Prostate gland (tissue), 2 donors: Measurements from ENCODE around the gene COG4. TPM values are rescaled to one million over a fixed set of nuclear protein-coding genes. Genes with fewer than 3 reads are reported as not detected.

Experiments
- DNase-seq: peaks from one replicate; pipeline ENCODE4 v3.0.0-alpha.2; 2019; ENCODE audit warnings: low spot score
- H3K27ac ChIP-seq, 2 donors: fragments of 200-600 bp; sonication (generic); 2 replicates each; pipeline ENCODE4 v1.5.1; 2017 to 2019
- H3K27me3 ChIP-seq: fragments of 200-600 bp; sonication (generic); replicated peaks from 2 replicates; pipeline ENCODE4 v1.5.1; 2019; ENCODE audit not compliant: insufficient read depth
- H3K36me3 ChIP-seq, 2 donors: fragments of 200-600 bp; sonication (generic); 1 replicate in 1 of 2; 2 replicates in 1 of 2; pipeline versions ENCODE4 v1.5.1 to v1.8.1; 2017 to 2019
- H3K4me1 ChIP-seq: fragments of 200-600 bp; sonication (generic); replicated peaks from 2 replicates; pipeline ENCODE4 v1.5.1; 2019
- H3K4me3 ChIP-seq, 2 donors: fragments of 200-600 bp; sonication (generic); 2 replicates each; pipeline ENCODE4 v1.5.1; 2017 to 2019
- H3K9me3 ChIP-seq: fragments of 200-600 bp; sonication (generic); 2 replicates; pipeline ENCODE4 v1.5.1; 2017
- POLR2A ChIP-seq: fragments of 450-650 bp; IDR thresholded peaks from one replicate; pipeline ENCODE4 v1.6.1; 2016; ENCODE audit warnings: antibody characterized with exemption, mild to moderate bottlenecking
- POLR2AphosphoS5 ChIP-seq: sonication (generic); formaldehyde crosslinking; IDR thresholded peaks from one replicate; pipeline ENCODE4 v1.6.1; 2017; ENCODE audit warnings: antibody characterized with exemption
- WGBS: methylation state at CpG from one replicate; pipeline ENCODE4 v1.1.5; 2018; 5-methylcytosine and 5-hydroxymethylcytosine counted together
- intact Hi-C: fragments of 100-400 bp; cut with DNase I; formaldehyde crosslinking; loops from one replicate; pipeline ENCODE4 v1.14.2; 2022
- small RNA-seq, 2 donors: library from RNA; depleted of rRNA; stranded (forward); fragments of <200 nt; gene quantifications; one replicate each; pipeline ENCODE3, GENCODE V24; 2016
- total RNA-seq, 2 donors: library from RNA; depleted of rRNA; stranded (reverse); fragments of >200 nt; gene quantifications; one replicate each; pipeline ENCODE4 v1.1.0, GENCODE V29; 2016
- TF ChIP-seq, protein P1 (sequence below), 4 experiments: fragments of 200-600 bp in 2 of 4; fragments of 450-650 bp in 2 of 4; sonication (generic) in 2 of 4; IDR thresholded peaks; 1 replicate in 3 of 4; 2 replicates in 1 of 4; pipeline ENCODE4 v1.5.1; 2016 to 2019; ENCODE audit warnings: antibody characterized with exemption in 4 of 4, mild to moderate bottlenecking in 2 of 4, moderate library complexity in 2 of 4

COG4 gene
- total RNA-seq, 2 donors from 2014 or later = 34.6 to 62.0 TPM

DNA sequence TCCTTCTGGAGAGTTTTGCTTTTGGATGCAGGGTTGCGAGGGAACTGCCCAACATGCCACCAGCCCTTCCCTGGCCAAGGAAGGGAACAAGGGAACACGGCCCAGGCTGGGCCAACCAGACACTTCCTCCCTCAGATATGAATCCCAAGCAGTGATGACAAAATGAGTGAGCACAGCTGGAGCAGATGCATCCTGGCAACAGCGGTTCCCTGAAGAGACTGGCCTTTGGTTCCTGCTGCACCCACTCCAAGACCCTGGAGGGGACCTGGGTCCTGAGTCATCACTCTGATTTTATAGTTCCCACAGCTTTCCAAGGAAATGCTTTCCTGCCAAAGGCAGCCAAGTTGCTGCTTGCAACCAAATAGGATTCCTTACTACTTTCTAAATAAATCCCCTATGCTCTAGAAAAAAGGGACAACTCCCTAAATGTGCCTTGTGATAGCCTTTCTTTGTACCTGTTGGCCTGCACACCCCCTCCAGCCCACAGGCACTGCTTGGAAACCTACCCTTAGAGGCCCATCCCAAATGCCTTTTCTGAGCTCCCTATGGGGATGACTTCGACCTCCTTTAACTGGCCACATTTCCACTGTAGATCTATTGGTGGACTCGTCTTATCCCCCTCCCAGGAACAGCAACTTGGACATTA, 89.8 kb downstream of the COG4 start:
- Histone ChIP-seq H3K36me3 (no peaks in the 10 kb centered on the region), H3K4me1 (peaks cover 3% of the 10 kb centered on the region), H3K4me3 (no peak overlapping the region), H3K27ac (peak overlapping the region in 1 of 2 donors; percentile 1), H3K27me3 (no peaks in the 10 kb centered on the region), H3K9me3 (no peaks in the 10 kb centered on the region)
- DNase-seq = no peak
- intact Hi-C loops = no loop called here
- 30% methylated on average over 5 of the region's 5 CpGs for WGBS
- TF ChIP-seq POLR2AphosphoS5 = no peak
- TF ChIP-seq, protein P1, sequence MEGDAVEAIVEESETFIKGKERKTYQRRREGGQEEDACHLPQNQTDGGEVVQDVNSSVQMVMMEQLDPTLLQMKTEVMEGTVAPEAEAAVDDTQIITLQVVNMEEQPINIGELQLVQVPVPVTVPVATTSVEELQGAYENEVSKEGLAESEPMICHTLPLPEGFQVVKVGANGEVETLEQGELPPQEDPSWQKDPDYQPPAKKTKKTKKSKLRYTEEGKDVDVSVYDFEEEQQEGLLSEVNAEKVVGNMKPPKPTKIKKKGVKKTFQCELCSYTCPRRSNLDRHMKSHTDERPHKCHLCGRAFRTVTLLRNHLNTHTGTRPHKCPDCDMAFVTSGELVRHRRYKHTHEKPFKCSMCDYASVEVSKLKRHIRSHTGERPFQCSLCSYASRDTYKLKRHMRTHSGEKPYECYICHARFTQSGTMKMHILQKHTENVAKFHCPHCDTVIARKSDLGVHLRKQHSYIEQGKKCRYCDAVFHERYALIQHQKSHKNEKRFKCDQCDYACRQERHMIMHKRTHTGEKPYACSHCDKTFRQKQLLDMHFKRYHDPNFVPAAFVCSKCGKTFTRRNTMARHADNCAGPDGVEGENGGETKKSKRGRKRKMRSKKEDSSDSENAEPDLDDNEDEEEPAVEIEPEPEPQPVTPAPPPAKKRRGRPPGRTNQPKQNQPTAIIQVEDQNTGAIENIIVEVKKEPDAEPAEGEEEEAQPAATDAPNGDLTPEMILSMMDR (IDR thresholded peaks at IDR 0.05) = no peak
- TF ChIP-seq POLR2A = no peak

DNA sequence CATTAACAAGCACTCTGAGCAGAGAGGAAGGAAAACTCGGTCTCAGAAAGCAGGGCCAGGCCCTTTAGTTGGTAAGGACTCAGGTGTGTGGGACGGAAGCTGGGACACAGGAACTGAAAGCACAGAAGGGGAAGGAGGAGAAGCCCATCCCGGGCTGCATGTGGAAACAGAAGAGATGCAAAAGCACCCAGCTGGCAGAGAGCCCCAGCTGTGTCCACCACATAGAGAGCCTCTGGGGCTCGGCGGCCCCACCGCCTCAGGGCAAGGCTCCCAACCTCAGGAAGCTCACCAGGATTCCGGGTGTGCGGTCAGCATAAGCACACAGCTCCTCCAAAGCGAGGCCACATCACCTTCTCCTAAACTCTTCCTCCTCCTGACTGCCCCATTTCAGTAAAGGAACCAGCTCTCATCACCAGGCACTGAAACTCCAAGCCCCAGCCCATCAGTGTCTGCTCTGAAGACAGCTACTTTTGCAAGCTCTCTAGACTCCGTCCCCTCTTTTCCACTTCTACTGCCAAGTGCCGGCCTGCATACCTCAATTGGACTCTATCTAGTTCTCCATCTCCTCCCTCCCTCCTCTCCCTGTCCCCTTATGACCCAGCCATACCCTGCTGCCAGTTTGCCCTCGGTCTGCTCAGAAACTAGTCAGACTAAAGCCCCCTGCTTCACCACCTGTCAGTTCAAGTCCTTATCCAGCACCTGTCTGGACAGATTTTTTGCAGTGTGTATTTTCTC, 90.5 kb downstream of the COG4 start:
- no peak overlapping the region for H3K4me3 ChIP-seq
- H3K27ac ChIP-seq = peak overlapping the region in 1 of 2 donors; percentile 1
- H3K36me3 ChIP-seq = no peaks in the 10 kb centered on the region
- 34% methylated on average over 12 of the region's 12 CpGs for WGBS
- H3K27me3 ChIP-seq = no peaks in the 10 kb centered on the region
- TF ChIP-seq POLR2A (no peak), POLR2AphosphoS5 (no peak)
- TF ChIP-seq, protein P1 (IDR thresholded peaks at IDR 0.05) = no peak
- DNase-seq = no peak
- intact Hi-C loops = no loop called here
- H3K4me1 ChIP-seq = peaks cover 3% of the 10 kb centered on the region
- no peaks in the 10 kb centered on the region for H3K9me3 ChIP-seq

DNA sequence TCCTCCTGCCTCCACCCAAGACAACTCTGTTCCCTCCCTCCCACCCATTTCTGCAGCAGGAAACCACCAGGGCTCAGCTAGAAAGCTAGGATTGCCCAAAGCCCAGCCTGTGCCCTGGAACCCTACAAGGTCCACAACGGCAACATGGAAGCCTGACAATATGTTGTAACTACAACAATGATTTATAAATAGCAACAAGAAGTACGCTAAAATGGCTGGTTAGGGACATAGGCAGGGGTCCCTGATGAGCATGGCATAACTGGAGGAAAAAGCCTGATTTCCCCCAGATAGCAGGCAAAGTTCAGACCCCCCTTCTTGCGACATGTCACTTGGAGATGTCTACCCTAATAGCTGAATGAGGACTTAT, 91.0 kb downstream of the COG4 start:
- 46% methylated on average over 3 of the region's 3 CpGs for WGBS
- Histone ChIP-seq H3K9me3 (no peaks in the 10 kb centered on the region), H3K4me3 (no peak overlapping the region), H3K36me3 (no peaks in the 10 kb centered on the region), H3K27me3 (no peaks in the 10 kb centered on the region), H3K4me1 (peaks cover 3% of the 10 kb centered on the region), H3K27ac (no peak overlapping the region)
- intact Hi-C loops = no loop called here
- DNase-seq = no peak
- TF ChIP-seq, protein P1 (IDR thresholded peaks at IDR 0.05) = no peak
- TF ChIP-seq POLR2A (no peak), POLR2AphosphoS5 (no peak)

DNA sequence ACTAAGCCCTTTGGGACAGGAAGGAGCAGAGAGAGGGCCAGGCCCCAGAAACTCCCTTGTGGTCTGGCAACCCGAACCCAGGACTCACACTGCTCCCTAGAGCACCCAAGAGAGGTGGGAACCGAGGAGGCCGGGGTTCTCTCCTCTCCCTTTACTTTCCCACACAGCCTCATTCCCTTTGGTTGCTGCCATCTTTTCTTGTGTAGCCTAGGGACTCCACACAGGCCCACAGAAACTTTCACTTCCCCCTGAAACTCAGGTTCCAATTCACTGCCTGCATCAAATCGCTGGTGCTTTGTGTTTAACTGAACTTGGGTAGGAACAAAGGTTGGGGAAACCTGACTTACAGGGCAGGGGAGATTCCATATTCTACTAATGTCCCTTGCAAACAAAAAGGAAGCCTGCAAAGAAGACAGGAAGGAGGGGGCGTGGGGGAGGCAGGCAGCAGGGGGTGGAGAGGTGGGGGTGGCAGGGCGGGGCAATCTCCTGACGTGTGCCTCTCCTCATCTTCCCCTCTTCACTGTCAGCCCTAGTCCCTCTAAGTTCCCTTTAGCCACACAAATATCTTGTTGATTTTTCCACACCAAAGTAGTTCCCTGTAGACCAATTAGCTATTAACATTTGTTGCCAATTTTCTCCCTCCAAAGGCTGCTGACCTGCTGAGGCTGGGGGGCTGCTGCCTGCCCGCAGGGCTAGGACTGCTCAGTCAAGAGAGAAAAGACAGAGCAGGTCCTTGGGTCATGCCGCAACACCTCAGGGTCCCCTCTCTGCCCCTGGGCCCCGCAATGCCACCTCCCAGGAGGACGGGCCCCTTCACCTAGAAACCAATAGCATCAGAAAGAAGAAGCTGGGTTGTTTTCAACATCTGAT, 92.5 kb downstream of the COG4 start:
- TF ChIP-seq POLR2AphosphoS5 = no peak
- no peak for TF ChIP-seq POLR2A
- TF ChIP-seq, protein P1 (IDR thresholded peaks at IDR 0.05) = no peak
- WGBS = 48% methylated on average over 11 of the region's 11 CpGs
- H3K36me3 ChIP-seq = no peaks in the 10 kb centered on the region
- H3K4me3 ChIP-seq = no peak overlapping the region
- peak overlapping the region in 1 of 2 donors; percentile 31 for H3K27ac ChIP-seq
- DNase-seq = no peak
- peaks cover 3% of the 10 kb centered on the region for H3K4me1 ChIP-seq
- intact Hi-C loops = no loop called here
- H3K27me3 ChIP-seq = no peaks in the 10 kb centered on the region
- no peaks in the 10 kb centered on the region for H3K9me3 ChIP-seq

Small RNA genes within 50 kb of the gene (small RNA-seq; reads per million reads assigned to genes)
- gene RNU6-23P (0 to 0.20 reads per million in 2 donors), gene RPS27P26 (0 reads per million in 2 donors), gene SNORD111 (361 to 406 reads per million in 2 donors), gene SNORD111B (131 to 343 reads per million in 2 donors)

Other genes with a start within 250 kb of the COG4 start
- gene AARS1, start 234.0 kb downstream of the COG4 start, total RNA-seq = 10 to 100 TPM; 79.1 to 93.1 TPM
- gene DDX19B, start 224.4 kb downstream of the COG4 start, total RNA-seq = 10 to 100 TPM; 27.4 to 37.0 TPM
- gene DDX19A, start 176.7 kb downstream of the COG4 start, total RNA-seq = 10 to 100 TPM; 27.7 to 42.8 TPM
- gene ST3GAL2, start 84.5 kb downstream of the COG4 start, total RNA-seq = 10 to 100 TPM in 1 of 2 donors, 1 to 10 TPM in 1; 8.7 to 54.5 TPM
- gene FCSK, start 69.0 kb downstream of the COG4 start, total RNA-seq = 10 to 100 TPM; 23.0 to 33.1 TPM
- 100 to 1,000 TPM in 1 of 2 donors, 10 to 100 TPM in 1; 98.4 to 138 TPM for gene SF3B3, start 262 bp upstream of the COG4 start, total RNA-seq
- 10 to 100 TPM in 1 of 2 donors, 1 to 10 TPM in 1; 2.9 to 16.6 TPM for gene IL34, start 123.0 kb upstream of the COG4 start, total RNA-seq
- 10 to 100 TPM; 42.4 to 92.4 TPM for gene MTSS2, start 162.5 kb upstream of the COG4 start, total RNA-seq